ENCODE results near the gene GID4. TPM values are rescaled to one million over a fixed set of nuclear protein-coding genes. Genes with fewer than 3 reads are reported as not detected.

Gene GID4
- total and polyA plus RNA-seq, 3 experiments from 2014 or later = 8.5 to 11.1 (median 9.8) TPM

DNA sequence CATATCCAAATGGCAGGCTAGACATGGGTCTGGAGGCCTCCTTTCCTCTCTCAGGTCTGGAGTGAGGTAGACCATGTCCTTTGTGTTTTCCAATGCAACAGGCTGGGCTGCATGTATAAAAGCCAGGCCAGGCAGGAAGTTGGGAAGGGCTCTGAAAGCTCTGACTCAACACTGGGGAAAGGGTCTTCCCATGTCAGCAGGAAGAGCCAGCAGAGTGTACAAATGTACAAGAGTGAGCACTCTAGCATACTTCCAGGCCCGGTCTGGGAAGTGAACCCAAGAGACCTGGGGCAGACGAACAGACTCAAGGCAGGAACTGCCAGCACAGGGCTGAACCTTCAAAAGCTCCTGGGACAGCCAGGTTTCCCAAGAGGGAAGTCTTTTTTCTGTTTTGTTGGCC, 7.3 kb upstream of the GID4 start:
- H3K27ac ChIP-seq (ENCODE audit: low read depth, low read length) = no peak overlapping the region
- Mint-ChIP-seq H3K27me3 (peaks cover 0 to 1% of the 10 kb centered on the region in 2 donors), H3K36me3 (peaks cover 0 to 11% (median 3%) of the 10 kb centered on the region in 3 donors), H3K4me1 (peaks cover 8 to 19% (median 18%) of the 10 kb centered on the region in 3 donors), H3K9me3 (no peaks in the 10 kb centered on the region), H3K4me3 (no peak overlapping the region), H3K27ac (no peak overlapping the region)
- POLR2A ChIA-PET = interaction anchor here (0.7 kb wide), 1 partner anchor 17 kb away, joined by 5 read pairs; no protein-coding TSS in a partner anchor
- peaks cover 5% of the 10 kb centered on the region for H3K4me1 ChIP-seq (ENCODE audit: insufficient read depth, low read length)
- no peak for DNase-seq
- H3K4me3 ChIP-seq (ENCODE audit: low read length) = no peak overlapping the region
- CTCF ChIA-PET = interaction anchor here (0.7 to 2.5 kb wide), 3 partner anchors 141 to 226 kb away, joined by 3 to 18 read pairs (median 4); no protein-coding TSS in a partner anchor
- H3K27me3 ChIP-seq (ENCODE audit: insufficient read depth, low read length, poor library complexity, severe bottlenecking) = no peaks in the 10 kb centered on the region
- no peaks in the 10 kb centered on the region for H3K36me3 ChIP-seq (ENCODE audit: insufficient read depth, low read length)
- no peaks in the 10 kb centered on the region for H3K9me3 ChIP-seq (ENCODE audit: low read length)

DNA sequence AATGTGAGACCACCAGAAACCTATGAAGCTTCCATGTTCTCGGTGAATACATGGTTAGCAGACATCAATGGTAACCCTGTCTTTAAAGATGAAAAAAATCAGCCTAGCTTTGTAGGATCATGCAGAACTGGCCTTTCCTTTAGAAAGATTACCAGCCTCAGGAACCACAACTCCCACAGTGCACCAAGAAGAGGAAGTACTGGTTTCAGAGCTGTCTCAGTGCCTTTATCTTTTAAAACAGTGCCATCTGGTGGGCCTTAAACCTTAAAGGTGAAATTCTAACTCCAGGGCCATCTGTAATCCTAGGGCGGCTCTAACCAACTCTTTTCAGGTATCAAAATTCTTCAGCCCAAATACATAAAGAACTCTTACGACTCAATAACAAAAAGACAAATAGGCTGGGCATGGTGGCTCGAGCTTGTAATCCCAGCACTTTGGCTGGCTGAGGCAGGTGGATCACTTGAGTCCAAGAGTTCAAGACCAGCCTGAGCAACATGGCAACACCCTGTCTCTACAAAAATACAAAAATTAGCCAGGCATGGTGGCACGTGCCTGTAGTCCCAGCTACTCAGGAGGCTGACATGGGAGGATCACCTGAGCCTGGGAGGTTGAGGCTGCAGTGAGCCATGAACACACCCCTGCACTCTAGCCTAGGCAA, 5.6 kb upstream of the GID4 start:
- POLR2A ChIA-PET = interaction anchor here (0.6 to 1.0 kb wide), 3 partner anchors 339 to 351 kb away, joined by 3 to 7 read pairs (median 4); no protein-coding TSS in a partner anchor
- H3K27ac Mint-ChIP-seq = peak overlapping the region in 6 of 8 donors; percentile 67 to 91 (median 80)
- no peaks in the 10 kb centered on the region for H3K9me3 Mint-ChIP-seq

DNA sequence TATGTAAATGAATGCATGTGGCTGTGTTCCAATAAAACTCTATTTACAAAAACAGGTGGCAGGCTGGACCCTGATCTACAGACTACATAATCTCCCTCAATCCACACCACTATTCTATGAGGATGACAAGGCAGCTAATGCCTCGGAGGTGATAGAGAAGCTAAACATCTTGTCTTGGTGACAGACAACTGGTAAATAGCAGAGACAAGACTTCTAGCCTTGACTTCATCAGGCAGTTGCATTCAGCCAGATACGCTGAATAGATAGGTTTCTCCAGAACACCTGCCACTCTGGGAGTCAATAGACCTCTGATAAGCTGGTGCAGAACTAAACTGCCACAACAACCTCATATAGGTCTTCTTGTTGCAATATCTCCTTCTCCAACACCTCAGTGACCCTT, 3.5 kb upstream of the GID4 start:
- H3K4me1 ChIP-seq (ENCODE audit: insufficient read depth, low read length) = peaks cover 27% of the 10 kb centered on the region
- POLR2A ChIA-PET = no interaction called here
- no peaks in the 10 kb centered on the region for H3K9me3 ChIP-seq (ENCODE audit: low read length)
- no peaks in the 10 kb centered on the region for H3K27me3 ChIP-seq (ENCODE audit: insufficient read depth, low read length, poor library complexity, severe bottlenecking)
- no peak overlapping the region for H3K27ac ChIP-seq (ENCODE audit: low read depth, low read length)
- H3K4me3 ChIP-seq (ENCODE audit: low read length) = no peak overlapping the region
- peak overlapping the region in 1 of 7 donors; percentile 49 for H3K4me3 Mint-ChIP-seq
- peaks cover 0 to 15% (median 2%) of the 10 kb centered on the region in 3 donors for H3K36me3 Mint-ChIP-seq
- no peak for DNase-seq
- CTCF ChIA-PET = interaction anchor here (1.1 to 1.7 kb wide), 5 partner anchors 64 to 224 kb away, joined by 3 to 5 read pairs (median 4); partner anchors contain the start of gene TOM1L2
- peaks cover 34 to 50% (median 46%) of the 10 kb centered on the region in 3 donors for H3K4me1 Mint-ChIP-seq
- peaks cover 0 to 3% of the 10 kb centered on the region in 2 donors for H3K27me3 Mint-ChIP-seq
- peak overlapping the region in 2 of 8 donors; percentile 30 to 36 for H3K27ac Mint-ChIP-seq
- H3K9me3 Mint-ChIP-seq = no peaks in the 10 kb centered on the region
- no peaks in the 10 kb centered on the region for H3K36me3 ChIP-seq (ENCODE audit: insufficient read depth, low read length)

More for the DNA sequence above, 5.6 kb upstream of the GID4 start:
- CTCF ChIA-PET = interaction anchor here (0.7 to 2.8 kb wide), 17 partner anchors 9 to 537 kb away, joined by 3 to 18 read pairs (median 3); partner anchors contain the start of genes DRC3, RASD1 and TOM1L2
- Histone ChIP-seq H3K36me3 (ENCODE audit: insufficient read depth, low read length) (no peaks in the 10 kb centered on the region), H3K27me3 (ENCODE audit: insufficient read depth, low read length, poor library complexity, severe bottlenecking) (no peaks in the 10 kb centered on the region), H3K27ac (ENCODE audit: low read depth, low read length) (no peak overlapping the region), H3K4me3 (ENCODE audit: low read length) (no peak overlapping the region), H3K9me3 (ENCODE audit: low read length) (no peaks in the 10 kb centered on the region), H3K4me1 (ENCODE audit: insufficient read depth, low read length) (peaks cover 18% of the 10 kb centered on the region)
- peak; percentile 21 to 68 (median 63) for DNase-seq
- peaks cover 0 to 4% (median 2%) of the 10 kb centered on the region in 3 donors for H3K36me3 Mint-ChIP-seq
- peaks cover 0 to 1% of the 10 kb centered on the region in 2 donors for H3K27me3 Mint-ChIP-seq
- peak overlapping the region in 1 of 7 donors; percentile 66 for H3K4me3 Mint-ChIP-seq
- peaks cover 21 to 35% (median 30%) of the 10 kb centered on the region in 3 donors for H3K4me1 Mint-ChIP-seq

DNA sequence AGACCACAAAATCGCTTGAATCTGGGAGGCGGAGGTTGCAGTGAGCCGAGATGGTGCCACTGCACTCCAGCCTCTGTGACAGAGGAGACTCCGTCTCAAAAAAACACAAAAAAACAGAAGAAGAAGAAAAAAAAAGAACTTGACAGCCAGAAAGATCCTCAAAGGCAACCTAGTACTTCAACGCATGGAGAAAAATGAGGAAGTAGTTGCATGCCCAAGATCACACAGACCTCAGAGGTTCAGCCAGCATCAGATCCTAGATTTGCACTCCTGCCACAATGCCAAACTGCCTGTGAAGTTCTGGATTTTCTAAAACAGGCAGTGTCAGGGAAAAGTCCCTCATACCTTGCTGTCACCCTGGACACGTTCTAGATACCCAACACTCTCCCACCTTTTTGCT, 1.7 kb upstream of the GID4 start:
- Mint-ChIP-seq H3K4me3 (peak overlapping the region; percentile 93 to 97 (median 95)), H3K27me3 (peaks cover 0 to 3% of the 10 kb centered on the region in 2 donors), H3K9me3 (no peaks in the 10 kb centered on the region), H3K36me3 (peaks cover 0 to 16% (median 0%) of the 10 kb centered on the region in 3 donors), H3K4me1 (peaks cover 49 to 66% (median 61%) of the 10 kb centered on the region in 3 donors), H3K27ac (peak overlapping the region in 7 of 8 donors; percentile 23 to 96 (median 62))
- Histone ChIP-seq H3K27ac (ENCODE audit: low read depth, low read length) (no peak overlapping the region), H3K4me3 (ENCODE audit: low read length) (no peak overlapping the region), H3K9me3 (ENCODE audit: low read length) (no peaks in the 10 kb centered on the region), H3K27me3 (ENCODE audit: insufficient read depth, low read length, poor library complexity, severe bottlenecking) (no peaks in the 10 kb centered on the region), H3K36me3 (ENCODE audit: insufficient read depth, low read length) (no peaks in the 10 kb centered on the region), H3K4me1 (ENCODE audit: insufficient read depth, low read length) (peaks cover 34% of the 10 kb centered on the region)
- ChIA-PET POLR2A (no interaction called here), CTCF (interaction anchor here (1.2 kb wide), 1 partner anchor 228 kb away, joined by 3 read pairs; no protein-coding TSS in a partner anchor)
- DNase-seq = no peak

DNA sequence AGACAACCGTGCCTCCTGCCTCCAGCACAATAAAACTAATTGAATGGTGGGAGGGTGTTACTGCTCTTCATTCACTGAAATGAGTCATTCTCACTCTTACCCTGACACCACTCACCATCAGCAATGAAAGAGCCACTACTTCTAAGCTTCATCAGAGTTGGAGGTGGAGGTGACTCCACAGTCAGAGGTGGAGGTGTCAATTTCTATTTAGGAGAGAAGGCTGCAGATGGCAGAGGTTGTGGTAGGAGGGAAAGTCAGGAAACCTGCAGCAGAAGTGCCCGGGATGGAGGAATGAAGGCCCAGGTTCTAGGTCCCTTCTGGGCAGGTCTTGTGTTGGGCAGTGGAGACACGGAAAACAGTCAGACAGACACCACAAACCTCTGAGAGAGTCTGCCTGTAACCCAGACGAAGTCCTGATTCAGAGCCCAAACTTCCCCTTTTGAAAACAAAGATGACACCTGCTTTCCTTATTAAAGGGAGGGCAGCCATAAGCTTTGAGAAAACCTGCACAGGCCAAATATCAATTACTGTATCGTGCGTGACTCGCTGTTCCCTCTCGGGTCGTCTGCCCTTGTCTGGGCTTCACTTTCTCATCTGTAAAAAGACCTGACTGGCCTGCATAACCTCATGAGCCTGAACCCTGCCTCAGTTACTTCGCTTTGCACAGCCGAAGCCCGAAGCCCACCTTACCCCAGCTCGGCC, 908 bp upstream of the GID4 start:
- H3K4me3 ChIP-seq (ENCODE audit: low read length) = peak overlapping the region; percentile 77
- DNase-seq = no peak
- POLR2A ChIA-PET = interaction anchor here (0.6 to 1.1 kb wide), 2 partner anchors 66 to 145 kb away, joined by 3 to 5 read pairs; partner anchors contain the start of genes DRC3 and TOM1L2

GRCh38 chr17:18039535-18040260, 490 bp downstream of the GID4 start:
- Mint-ChIP-seq H3K27me3 (peaks cover 0 to 3% of the 10 kb centered on the region in 2 donors), H3K9me3 (no peaks in the 10 kb centered on the region), H3K4me3 (peak overlapping the region; percentile 93 to 97 (median 95)), H3K36me3 (peaks cover 0 to 19% (median 4%) of the 10 kb centered on the region in 3 donors), H3K27ac (peak overlapping the region; percentile 77 to 98 (median 93)), H3K4me1 (peaks cover 46 to 63% (median 62%) of the 10 kb centered on the region in 3 donors)
- peak in 1 of 5 donors; percentile 49 for DNase-seq
- Histone ChIP-seq H3K9me3 (ENCODE audit: low read length) (no peaks in the 10 kb centered on the region), H3K4me1 (ENCODE audit: insufficient read depth, low read length) (peaks cover 29% of the 10 kb centered on the region), H3K27ac (ENCODE audit: low read depth, low read length) (peak overlapping the region; percentile 55), H3K36me3 (ENCODE audit: insufficient read depth, low read length) (no peaks in the 10 kb centered on the region), H3K4me3 (ENCODE audit: low read length) (peak overlapping the region; percentile 77), H3K27me3 (ENCODE audit: insufficient read depth, low read length, poor library complexity, severe bottlenecking) (no peaks in the 10 kb centered on the region)
- CTCF ChIA-PET = no interaction called here
- POLR2A ChIA-PET = interaction anchor here (1.1 kb wide), 1 partner anchor 67 kb away, joined by 3 read pairs; the partner anchor contains the start of genes DRC3 and TOM1L2

More for the DNA sequence above, 908 bp upstream of the GID4 start:
- peak overlapping the region; percentile 77 to 98 (median 94) for H3K27ac Mint-ChIP-seq
- peaks cover 0 to 16% (median 2%) of the 10 kb centered on the region in 3 donors for H3K36me3 Mint-ChIP-seq
- Histone ChIP-seq H3K27ac (ENCODE audit: low read depth, low read length) (peak overlapping the region; percentile 72), H3K27me3 (ENCODE audit: insufficient read depth, low read length, poor library complexity, severe bottlenecking) (no peaks in the 10 kb centered on the region), H3K4me1 (ENCODE audit: insufficient read depth, low read length) (peaks cover 30% of the 10 kb centered on the region), H3K36me3 (ENCODE audit: insufficient read depth, low read length) (no peaks in the 10 kb centered on the region), H3K9me3 (ENCODE audit: low read length) (no peaks in the 10 kb centered on the region)
- peak overlapping the region; percentile 93 to 97 (median 95) for H3K4me3 Mint-ChIP-seq
- H3K27me3 Mint-ChIP-seq = peaks cover 0 to 3% of the 10 kb centered on the region in 2 donors
- H3K9me3 Mint-ChIP-seq = no peaks in the 10 kb centered on the region
- H3K4me1 Mint-ChIP-seq = peaks cover 50 to 67% (median 60%) of the 10 kb centered on the region in 3 donors
- CTCF ChIA-PET = interaction anchor here (1.2 kb wide), 1 partner anchor 229 kb away, joined by 3 read pairs; no protein-coding TSS in a partner anchor

- Histone ChIP-seq H3K27me3 (ENCODE audit: insufficient read depth, low read length, poor library complexity, severe bottlenecking) (no peaks in the 10 kb centered on the region), H3K36me3 (ENCODE audit: insufficient read depth, low read length) (peaks cover 4% of the 10 kb centered on the region), H3K9me3 (ENCODE audit: low read length) (no peaks in the 10 kb centered on the region), H3K27ac (ENCODE audit: low read depth, low read length) (peak overlapping the region; percentile 55), H3K4me1 (ENCODE audit: insufficient read depth, low read length) (peaks cover 29% of the 10 kb centered on the region), H3K4me3 (ENCODE audit: low read length) (peak overlapping the region; percentile 77)
- DNase-seq = no peak
- CTCF ChIA-PET = no interaction called here
- peak overlapping the region; percentile 68 to 94 (median 89) for H3K27ac Mint-ChIP-seq
- peak overlapping the region; percentile 85 to 97 (median 91) for H3K4me3 Mint-ChIP-seq
- no peaks in the 10 kb centered on the region for H3K9me3 Mint-ChIP-seq
- POLR2A ChIA-PET = no interaction called here
- peaks cover 0 to 23% (median 4%) of the 10 kb centered on the region in 3 donors for H3K36me3 Mint-ChIP-seq
- H3K27me3 Mint-ChIP-seq = peaks cover 0 to 3% of the 10 kb centered on the region in 2 donors
- H3K4me1 Mint-ChIP-seq = peaks cover 46 to 63% (median 62%) of the 10 kb centered on the region in 3 donors
Observed at GRCh38 chr17:18040261-18040858, 1.2 kb downstream of the GID4 start.

Measured in CD8-positive, alpha-beta memory T cell (primary cell).